Neural crest cell (in vitro differentiated cells): ENCODE results near the gene PHACTR2. TPM values are rescaled to one million over a fixed set of nuclear protein-coding genes. Genes with fewer than 3 reads are reported as not detected.

Experiments
- DNase-seq: peaks from one replicate; pipeline ENCODE4 v3.0.0; 2021; ENCODE audit warnings: low read depth, mixed read lengths, low spot score
- H3K27ac Mint-ChIP-seq: one replicate; pipeline ENCODE4 v1.8.0; 2021; ENCODE audit warnings: mild to moderate bottlenecking, mixed read lengths; ENCODE audit not compliant: unreplicated experiment
- H3K27me3 Mint-ChIP-seq: 2 replicates; pipeline ENCODE4 v1.8.0; 2021; ENCODE audit warnings: low read depth, mild to moderate bottlenecking, mixed read lengths
- H3K36me3 Mint-ChIP-seq: 2 replicates; pipeline ENCODE4 v1.8.0; 2021; ENCODE audit warnings: low read depth, mild to moderate bottlenecking, mixed read lengths
- H3K4me1 Mint-ChIP-seq: 2 replicates; pipeline ENCODE4 v1.8.0; 2021; ENCODE audit warnings: mixed read lengths
- H3K4me3 Mint-ChIP-seq: one replicate; pipeline ENCODE4 v1.8.0; 2021; ENCODE audit warnings: mild to moderate bottlenecking, mixed read lengths
- H3K9me3 Mint-ChIP-seq: 2 replicates; pipeline ENCODE4 v1.8.0; 2021; ENCODE audit warnings: mixed read lengths
- CTCF ChIP-seq: fragments of 200-600 bp; sonication (generic); conservative IDR thresholded peaks from 2 replicates; pipeline ENCODE4 v1.5.0; 2021; ENCODE audit warnings: antibody characterized with exemption, mild to moderate bottlenecking
- total RNA-seq: library from RNA; stranded (reverse); gene quantifications from 2 replicates; pipeline ENCODE4 v1.2.1, GENCODE V29; 2021

The PHACTR2 gene
- total RNA-seq, 1 donor from 2014 or later: 15.1 TPM

GRCh38 chr6:143696664-143697000, 18.9 kb downstream of the PHACTR2 start:
- H3K27me3 Mint-ChIP-seq: no peaks in the 10 kb centered on the region
- no peak overlapping the region for H3K27ac Mint-ChIP-seq
- H3K4me1 Mint-ChIP-seq: peaks cover 28% of the 10 kb centered on the region
- H3K9me3 Mint-ChIP-seq: peaks cover 7% of the 10 kb centered on the region
- no peak for DNase-seq
- H3K4me3 Mint-ChIP-seq: no peak overlapping the region
- TF ChIP-seq CTCF: no peak
- peaks cover 5% of the 10 kb centered on the region for H3K36me3 Mint-ChIP-seq

GRCh38 chr6:143697076-143697800, 19.5 kb downstream of the PHACTR2 start:
- peaks cover 5% of the 10 kb centered on the region for H3K36me3 Mint-ChIP-seq
- no peak for TF ChIP-seq CTCF
- peaks cover 7% of the 10 kb centered on the region for H3K9me3 Mint-ChIP-seq
- H3K27ac Mint-ChIP-seq: no peak overlapping the region
- no peak overlapping the region for H3K4me3 Mint-ChIP-seq
- no peaks in the 10 kb centered on the region for H3K27me3 Mint-ChIP-seq
- no peak for DNase-seq
- H3K4me1 Mint-ChIP-seq: peaks cover 22% of the 10 kb centered on the region

- peaks cover 20% of the 10 kb centered on the region for H3K4me1 Mint-ChIP-seq
- H3K9me3 Mint-ChIP-seq: peaks cover 7% of the 10 kb centered on the region
- no peak for TF ChIP-seq CTCF
- H3K36me3 Mint-ChIP-seq: peaks cover 5% of the 10 kb centered on the region
- H3K4me3 Mint-ChIP-seq: no peak overlapping the region
- H3K27me3 Mint-ChIP-seq: no peaks in the 10 kb centered on the region
- no peak for DNase-seq
- no peak overlapping the region for H3K27ac Mint-ChIP-seq
These were observed 20.6 kb downstream of the PHACTR2 start for GRCh38 chr6:143698329-143698728.

- no peaks in the 10 kb centered on the region for H3K27me3 Mint-ChIP-seq
- peaks cover 5% of the 10 kb centered on the region for H3K36me3 Mint-ChIP-seq
- H3K4me1 Mint-ChIP-seq: peaks cover 20% of the 10 kb centered on the region
- no peak for DNase-seq
- no peak overlapping the region for H3K27ac Mint-ChIP-seq
- H3K4me3 Mint-ChIP-seq: no peak overlapping the region
- H3K9me3 Mint-ChIP-seq: peaks cover 7% of the 10 kb centered on the region
- TF ChIP-seq CTCF: no peak
These were observed 21.1 kb downstream of the PHACTR2 start for GRCh38 chr6:143698759-143699429.

GRCh38 chr6:143699430-143699825, 21.7 kb downstream of the PHACTR2 start:
- H3K27ac Mint-ChIP-seq: no peak overlapping the region
- no peak for DNase-seq

More at GRCh38 chr6:143699430-143699825, 21.7 kb downstream of the PHACTR2 start:
- peaks cover 18% of the 10 kb centered on the region for H3K4me1 Mint-ChIP-seq
- TF ChIP-seq CTCF: no peak
- peaks cover 7% of the 10 kb centered on the region for H3K9me3 Mint-ChIP-seq
- no peaks in the 10 kb centered on the region for H3K27me3 Mint-ChIP-seq
- no peak overlapping the region for H3K4me3 Mint-ChIP-seq
- peaks cover 5% of the 10 kb centered on the region for H3K36me3 Mint-ChIP-seq
